Esophagus muscularis mucosa (tissue), 4 donors: ENCODE data around the gene KIF5C. TPM values are rescaled to one million over a fixed set of nuclear protein-coding genes. Genes with fewer than 3 reads are reported as not detected.
A peak's percentile ranks its signal among the peaks of the same experiment; 100 is the strongest.

Source experiments
- DNase-seq: peaks from one replicate; pipeline ENCODE4 v3.0.0-alpha.2; 2017; ENCODE audit errors: extremely low spot score
- H3K27ac ChIP-seq, 4 donors: fragments of 200-600 bp; sonication (generic); replicated peaks in 1 of 4; 1 replicate in 3 of 4; 2 replicates in 1 of 4; pipeline ENCODE4 v1.5.1; 2016 to 2019; ENCODE audit warnings: mild to moderate bottlenecking in 1 of 4
- H3K27me3 ChIP-seq, 4 donors: fragments of 200-600 bp; sonication (generic); one replicate each; pipeline versions ENCODE4 v1.5.1 to v1.6.0; 2016 to 2019
- H3K36me3 ChIP-seq, 4 donors: fragments of 200-600 bp; sonication (generic); one replicate each; pipeline ENCODE4 v1.5.1; 2016 to 2019
- H3K4me1 ChIP-seq, 4 donors: fragments of 200-600 bp; sonication (generic); one replicate each; pipeline ENCODE4 v1.5.1; 2016 to 2019
- H3K4me3 ChIP-seq, 4 donors: fragments of 200-600 bp; sonication (generic); 1 replicate in 2 of 4; 2 replicates in 2 of 4; pipeline ENCODE4 v1.5.1; 2016 to 2019; ENCODE audit warnings: mild to moderate bottlenecking in 4 of 4, moderate library complexity in 1 of 4
- H3K9me3 ChIP-seq, 4 donors: fragments of 200-600 bp; sonication (generic); 1 replicate in 3 of 4; 2 replicates in 1 of 4; pipeline ENCODE4 v1.5.1; 2016 to 2019
- EP300 ChIP-seq: sonication (generic); formaldehyde crosslinking; IDR thresholded peaks from one replicate; pipeline ENCODE4 v1.6.1; 2017; ENCODE audit warnings: antibody characterized with exemption
- POLR2A ChIP-seq: fragments of 450-650 bp; IDR thresholded peaks from one replicate; pipeline ENCODE4 v1.6.1; 2017; ENCODE audit warnings: antibody characterized with exemption, moderate library complexity, mild to moderate bottlenecking, low read depth
- POLR2AphosphoS5 ChIP-seq, 2 donors: sonication (generic); formaldehyde crosslinking; IDR thresholded peaks; one replicate each; pipeline ENCODE4 v1.6.1; 2017; ENCODE audit warnings: antibody characterized with exemption in 2 of 2
- WGBS: methylation state at CpG from one replicate; pipeline ENCODE4 v1.1.5; 2018; 5-methylcytosine and 5-hydroxymethylcytosine counted together
- intact Hi-C: fragments of 100-400 bp; cut with DNase I; formaldehyde crosslinking; loops from one replicate; pipeline ENCODE4 v1.15.1; 2023
- total RNA-seq, 4 donors: library from RNA; depleted of rRNA; stranded (reverse); fragments of >200 nt; gene quantifications; one replicate each; pipeline versions ENCODE4 v1.1.0 to v1.2.1, GENCODE V29; 2016
- TF ChIP-seq, protein P1 (sequence below), 3 experiments: fragments of 200-600 bp in 2 of 3; fragments of 450-650 bp in 1 of 3; sonication (generic) in 2 of 3; IDR thresholded peaks; one replicate each; pipeline ENCODE4 v1.5.1; 2017 to 2019; ENCODE audit warnings: antibody characterized with exemption in 3 of 3, mild to moderate bottlenecking in 2 of 3, moderate library complexity in 1 of 3

KIF5C gene
- total RNA-seq, 4 donors from 2014 or later = 2.9 to 4.6 (median 3.2) TPM

DNA sequence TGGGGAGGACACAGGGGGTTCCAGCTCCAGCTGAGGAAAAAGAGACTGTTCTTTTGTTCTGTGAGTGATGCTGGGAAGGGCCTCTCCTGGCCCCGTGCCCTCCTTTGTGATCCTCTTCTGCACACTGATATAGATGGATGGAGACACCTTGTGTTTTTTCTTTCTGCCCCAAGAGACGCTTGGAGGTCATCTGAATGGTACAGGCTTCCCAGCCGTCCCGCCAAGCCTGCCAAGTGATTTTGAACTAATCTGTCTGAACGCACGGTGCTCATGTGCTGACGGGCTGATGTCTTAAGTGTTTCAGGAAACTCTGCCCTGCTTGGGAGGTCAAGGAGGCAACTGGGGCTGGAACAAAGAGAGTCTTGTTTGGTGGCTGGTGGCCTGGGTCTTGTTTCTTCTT is 57.5 kb downstream of the KIF5C start:
- WGBS = 50% methylated on average over 7 of the region's 7 CpGs
- intact Hi-C loops = no loop called here
- H3K36me3 ChIP-seq = no peaks in the 10 kb centered on the region

DNA sequence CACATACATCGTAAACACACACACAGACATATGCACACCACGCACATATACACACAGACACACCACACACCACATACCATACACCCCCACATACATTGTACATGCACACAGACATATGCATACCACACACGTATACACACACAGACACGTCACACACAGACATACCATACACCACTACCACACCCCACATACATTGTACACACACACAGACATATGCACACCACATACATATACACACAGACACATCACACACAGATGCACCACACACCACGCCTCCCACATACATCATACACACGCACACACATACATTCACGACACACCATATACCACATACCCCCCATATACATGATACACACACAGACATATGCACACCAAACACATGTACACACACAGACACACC is 58.4 kb downstream of the KIF5C start:
- no peak overlapping the region for H3K4me3 ChIP-seq
- no peaks in the 10 kb centered on the region for H3K9me3 ChIP-seq
- WGBS = 97% methylated on average over 7 of the region's 7 CpGs
- no peaks in the 10 kb centered on the region for H3K4me1 ChIP-seq
- no peaks in the 10 kb centered on the region for H3K36me3 ChIP-seq
- H3K27ac ChIP-seq = no peak overlapping the region
- H3K27me3 ChIP-seq = no peaks in the 10 kb centered on the region
- TF ChIP-seq, protein P1, sequence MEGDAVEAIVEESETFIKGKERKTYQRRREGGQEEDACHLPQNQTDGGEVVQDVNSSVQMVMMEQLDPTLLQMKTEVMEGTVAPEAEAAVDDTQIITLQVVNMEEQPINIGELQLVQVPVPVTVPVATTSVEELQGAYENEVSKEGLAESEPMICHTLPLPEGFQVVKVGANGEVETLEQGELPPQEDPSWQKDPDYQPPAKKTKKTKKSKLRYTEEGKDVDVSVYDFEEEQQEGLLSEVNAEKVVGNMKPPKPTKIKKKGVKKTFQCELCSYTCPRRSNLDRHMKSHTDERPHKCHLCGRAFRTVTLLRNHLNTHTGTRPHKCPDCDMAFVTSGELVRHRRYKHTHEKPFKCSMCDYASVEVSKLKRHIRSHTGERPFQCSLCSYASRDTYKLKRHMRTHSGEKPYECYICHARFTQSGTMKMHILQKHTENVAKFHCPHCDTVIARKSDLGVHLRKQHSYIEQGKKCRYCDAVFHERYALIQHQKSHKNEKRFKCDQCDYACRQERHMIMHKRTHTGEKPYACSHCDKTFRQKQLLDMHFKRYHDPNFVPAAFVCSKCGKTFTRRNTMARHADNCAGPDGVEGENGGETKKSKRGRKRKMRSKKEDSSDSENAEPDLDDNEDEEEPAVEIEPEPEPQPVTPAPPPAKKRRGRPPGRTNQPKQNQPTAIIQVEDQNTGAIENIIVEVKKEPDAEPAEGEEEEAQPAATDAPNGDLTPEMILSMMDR (IDR thresholded peaks at IDR 0.05) = no peak
- no peak for TF ChIP-seq POLR2AphosphoS5 (IDR thresholded peaks at IDR 0.05)
- no peak for TF ChIP-seq POLR2A
- no peak for TF ChIP-seq EP300
- peak; percentile 53 for DNase-seq
- intact Hi-C loops = no loop called here

More for the DNA sequence above, 57.5 kb downstream of the KIF5C start:
- DNase-seq = peak; percentile 70
- Histone ChIP-seq H3K27ac (no peak overlapping the region), H3K4me3 (no peak overlapping the region), H3K9me3 (no peaks in the 10 kb centered on the region), H3K4me1 (no peaks in the 10 kb centered on the region), H3K27me3 (no peaks in the 10 kb centered on the region)
- TF ChIP-seq, protein P1 (IDR thresholded peaks at IDR 0.05) = no peak
- TF ChIP-seq EP300 (no peak), POLR2A (no peak), POLR2AphosphoS5 (IDR thresholded peaks at IDR 0.05) (no peak)

DNA sequence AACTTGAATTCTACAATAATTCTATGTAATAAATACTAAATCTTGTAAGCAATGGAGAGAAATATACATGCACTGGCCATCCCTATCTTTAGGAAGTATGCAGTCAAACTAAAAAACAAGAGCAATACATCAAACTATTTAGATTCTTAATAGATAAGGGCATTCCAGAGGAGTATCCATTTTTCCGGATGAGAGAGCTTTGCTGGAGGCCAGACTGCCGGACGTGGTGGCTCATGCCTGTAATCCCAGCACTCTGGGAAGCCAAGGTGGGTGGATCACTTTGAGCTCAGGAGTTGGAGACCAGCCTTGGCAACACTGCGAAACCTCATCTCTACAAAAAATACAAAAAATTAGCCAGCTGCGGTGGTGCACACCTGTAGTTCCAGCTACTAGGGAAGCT is 60.8 kb downstream of the KIF5C start:
- 79% methylated on average over 5 of the region's 5 CpGs for WGBS
- intact Hi-C loops = no loop called here

DNA sequence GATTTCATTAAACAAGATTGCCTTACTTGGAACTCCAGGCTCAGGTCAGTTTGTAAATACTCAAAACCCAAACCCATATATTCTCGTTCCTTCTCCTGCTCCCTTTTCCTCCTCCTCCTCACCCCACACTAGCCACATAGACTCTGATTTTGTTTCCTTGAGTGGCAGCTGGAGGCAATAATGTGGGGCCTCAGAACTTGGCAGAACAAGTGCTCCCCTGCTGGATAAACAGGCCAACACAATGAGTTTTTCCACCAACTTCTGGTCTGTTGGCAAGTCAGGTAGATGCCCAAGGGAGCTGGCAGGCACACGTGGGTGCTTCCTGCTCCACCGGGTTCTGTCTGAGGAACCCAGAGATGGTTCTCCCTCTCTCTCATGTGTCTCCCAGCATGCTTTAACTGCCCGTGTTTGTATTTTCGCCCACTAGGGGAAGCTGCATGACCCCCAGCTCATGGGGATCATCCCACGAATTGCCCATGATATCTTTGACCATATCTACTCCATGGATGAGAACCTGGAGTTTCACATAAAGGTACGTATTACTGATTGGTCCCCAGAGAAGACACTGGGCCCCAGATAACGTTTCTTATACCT is 61.9 kb downstream of the KIF5C start:
- Histone ChIP-seq H3K36me3 (no peaks in the 10 kb centered on the region), H3K27me3 (no peaks in the 10 kb centered on the region), H3K9me3 (no peaks in the 10 kb centered on the region), H3K4me1 (no peaks in the 10 kb centered on the region), H3K27ac (no peak overlapping the region), H3K4me3 (no peak overlapping the region)
- intact Hi-C loops = no loop called here
- DNase-seq = peak; percentile 77
- TF ChIP-seq POLR2A (no peak), EP300 (no peak), POLR2AphosphoS5 (IDR thresholded peaks at IDR 0.05) (no peak)
- 83% methylated on average over 8 of the region's 8 CpGs for WGBS

More for the DNA sequence above, 60.8 kb downstream of the KIF5C start:
- Histone ChIP-seq H3K4me3 (no peak overlapping the region), H3K27ac (no peak overlapping the region), H3K9me3 (no peaks in the 10 kb centered on the region), H3K4me1 (no peaks in the 10 kb centered on the region), H3K27me3 (no peaks in the 10 kb centered on the region), H3K36me3 (no peaks in the 10 kb centered on the region)
- peak; percentile 75 for DNase-seq
- no peak for TF ChIP-seq POLR2AphosphoS5 (IDR thresholded peaks at IDR 0.05)
- TF ChIP-seq, protein P1 (IDR thresholded peaks at IDR 0.05) = no peak
- TF ChIP-seq POLR2A = no peak
- no peak for TF ChIP-seq EP300

DNA sequence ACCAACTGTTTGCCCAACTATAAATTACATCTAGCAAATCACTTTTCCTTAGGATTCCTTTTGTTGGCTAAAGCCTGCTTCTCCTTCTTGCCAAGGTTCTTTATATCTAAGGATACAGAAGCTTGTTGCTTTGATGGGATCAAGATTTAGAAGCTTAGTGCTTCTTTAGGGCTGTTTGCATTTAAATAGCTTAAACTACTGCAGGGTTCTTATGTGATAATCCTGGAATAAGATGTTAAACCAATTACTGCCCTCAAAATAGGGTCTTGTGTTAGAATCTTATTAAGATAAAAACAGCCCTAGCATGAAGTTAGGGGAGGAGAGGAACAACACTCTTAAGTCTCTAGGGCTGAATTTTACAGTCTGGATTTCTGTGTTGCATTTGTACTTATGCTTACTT is 64.2 kb downstream of the KIF5C start:
- intact Hi-C loops = no loop called here
- no peaks in the 10 kb centered on the region for H3K9me3 ChIP-seq
- no peak overlapping the region for H3K27ac ChIP-seq
- no peaks in the 10 kb centered on the region for H3K4me1 ChIP-seq
- no peaks in the 10 kb centered on the region for H3K27me3 ChIP-seq
- H3K36me3 ChIP-seq = no peaks in the 10 kb centered on the region
- DNase-seq = no peak
- no peak overlapping the region for H3K4me3 ChIP-seq
- TF ChIP-seq EP300 (no peak), POLR2AphosphoS5 (IDR thresholded peaks at IDR 0.05) (no peak), POLR2A (no peak)
- TF ChIP-seq, protein P1 (IDR thresholded peaks at IDR 0.05) = no peak
